ENCODE data around the gene EPHA4.

EPHA4 gene

GRCh38 chr2:221381928-221382488 lies 190.1 kb downstream of the EPHA4 start:
- no peak for DNase-seq

DNA sequence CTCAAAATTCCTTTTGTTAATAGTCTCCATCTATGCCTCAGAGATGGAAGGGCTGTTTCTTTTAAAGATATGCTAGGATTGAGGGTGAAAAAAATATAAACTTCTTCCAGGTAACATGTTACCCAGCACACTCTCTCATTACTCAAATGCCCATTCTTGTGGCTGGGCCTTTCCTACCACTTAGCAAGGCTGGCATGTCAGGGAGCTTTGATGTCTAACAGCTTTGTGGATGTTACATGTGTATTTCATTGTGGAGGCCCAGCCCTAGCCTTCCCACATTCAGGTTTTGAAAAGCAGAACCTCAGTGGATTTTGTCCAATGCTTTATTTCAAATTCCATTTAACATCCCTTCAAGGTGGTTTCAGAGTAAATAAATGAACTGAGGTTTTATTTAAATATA lies 191.4 kb downstream of the EPHA4 start:
- no peak for DNase-seq

GRCh38 chr2:221380062-221380461 lies 192.0 kb downstream of the EPHA4 start:
- no peak for DNase-seq

DNA sequence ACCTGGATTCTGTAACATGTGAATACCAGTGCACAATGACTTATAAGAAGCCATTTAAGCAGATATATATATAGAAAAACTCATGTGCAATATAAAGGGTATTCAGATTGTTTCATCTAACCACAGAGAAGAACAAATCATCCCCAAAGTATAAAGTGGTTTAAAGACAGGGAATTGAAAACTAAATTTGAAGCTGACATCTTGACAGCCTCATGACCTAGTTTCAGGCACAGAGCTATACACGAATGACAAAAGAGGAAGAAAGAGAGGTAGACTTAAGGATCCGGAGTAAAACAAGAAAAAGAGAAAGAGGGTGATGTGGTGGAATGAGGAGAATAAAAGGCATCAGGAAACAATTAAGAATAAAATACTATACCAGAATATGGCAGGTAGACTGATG lies 194.5 kb downstream of the EPHA4 start:
- no peak for DNase-seq

DNA sequence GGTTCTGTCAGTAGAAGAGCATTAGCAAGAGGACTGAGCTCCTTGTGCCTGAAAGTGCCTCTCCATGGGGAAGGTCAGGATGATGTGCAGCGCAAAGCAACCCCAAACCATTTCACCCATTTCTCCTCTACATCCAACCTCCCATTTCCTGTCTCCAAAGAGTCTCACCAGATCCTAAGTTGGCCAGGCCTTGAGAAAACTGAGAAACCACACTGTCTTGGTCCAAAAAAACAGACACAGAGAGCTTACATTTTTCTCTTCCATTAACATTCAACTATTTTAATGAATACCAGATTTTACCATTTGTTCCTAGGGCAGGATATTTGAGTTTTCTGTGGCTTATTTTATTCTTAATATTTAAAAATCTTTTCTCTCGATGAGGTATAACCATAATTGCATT lies 195.0 kb downstream of the EPHA4 start:
- DNase-seq: no peak

GRCh38 chr2:221374234-221374633 lies 197.9 kb downstream of the EPHA4 start:
- no peak for DNase-seq

DNA sequence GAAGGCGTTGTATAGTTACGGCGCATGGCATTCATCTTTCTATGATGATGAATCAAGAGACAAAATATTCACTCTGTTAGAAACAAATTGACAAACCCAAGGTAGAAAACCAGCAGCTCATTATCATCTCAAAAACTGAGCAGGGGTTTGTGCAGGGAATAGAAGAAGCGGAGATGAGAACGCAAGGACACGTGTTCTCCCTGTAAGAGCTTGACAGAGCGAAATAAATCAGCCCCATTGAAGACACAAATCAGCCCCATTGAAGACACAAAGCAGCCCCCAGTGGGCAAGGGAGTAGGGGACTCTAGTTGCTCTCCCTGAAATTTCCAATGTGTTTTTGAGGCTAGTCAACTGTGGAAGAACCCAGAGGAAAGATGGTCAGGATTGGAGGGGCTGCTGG lies 199.2 kb downstream of the EPHA4 start:
- DNase-seq: no peak

DNA sequence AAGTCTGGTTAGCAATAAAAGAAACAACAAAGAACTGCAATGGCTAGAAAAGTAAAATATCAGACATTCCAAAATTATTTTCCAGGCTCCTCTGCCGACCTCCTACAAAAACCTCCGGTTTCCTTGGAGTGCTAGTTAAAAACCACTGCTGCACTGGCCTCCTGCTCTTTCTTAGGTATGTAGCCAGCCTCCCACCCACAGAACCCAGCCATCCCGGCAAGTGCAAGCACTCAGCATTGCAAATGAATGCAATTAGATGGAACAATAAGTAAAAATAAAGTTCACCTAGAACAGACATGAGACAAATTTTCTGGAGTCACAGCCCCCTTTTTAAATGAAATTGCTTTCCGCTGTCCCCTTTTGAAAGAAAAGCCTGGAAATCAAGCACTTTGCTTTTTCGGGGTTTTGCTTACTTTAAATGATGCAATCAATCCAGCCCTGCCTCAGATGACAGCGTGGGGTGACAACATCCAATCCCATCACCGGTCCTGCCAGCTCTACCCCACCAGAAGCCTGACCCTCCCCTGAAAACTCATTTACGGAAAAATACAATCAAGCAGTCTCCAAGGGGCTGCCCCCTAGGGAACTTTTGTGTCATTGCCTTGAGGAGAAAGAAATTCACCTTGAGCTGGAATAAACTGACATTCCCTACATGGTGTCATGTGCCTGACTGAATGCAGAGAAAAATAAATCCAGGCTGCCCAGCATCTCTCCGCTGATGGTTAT lies 199.8 kb downstream of the EPHA4 start:
- peak; percentile 21 for DNase-seq

GRCh38 chr2:221371347-221371746 lies 200.8 kb downstream of the EPHA4 start:
- no peak for DNase-seq

DNA sequence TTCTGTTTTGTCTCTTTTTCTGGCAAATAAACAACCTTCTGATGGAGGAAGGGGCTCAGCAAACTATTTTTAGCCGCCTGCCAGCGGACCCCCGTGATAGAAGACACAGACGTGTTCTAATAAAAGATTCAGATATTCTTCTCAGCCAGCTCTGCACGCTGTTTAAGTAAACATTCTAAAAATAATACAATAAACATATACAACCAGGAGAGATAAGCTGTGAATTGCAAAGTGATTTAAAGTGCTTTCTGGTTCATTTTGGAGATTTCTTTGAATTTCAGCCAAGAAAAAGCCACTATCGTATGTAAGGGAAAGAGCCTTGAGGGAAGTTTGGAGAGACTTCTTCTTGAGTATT lies 201.3 kb downstream of the EPHA4 start:
- DNase-seq: no peak

DNA sequence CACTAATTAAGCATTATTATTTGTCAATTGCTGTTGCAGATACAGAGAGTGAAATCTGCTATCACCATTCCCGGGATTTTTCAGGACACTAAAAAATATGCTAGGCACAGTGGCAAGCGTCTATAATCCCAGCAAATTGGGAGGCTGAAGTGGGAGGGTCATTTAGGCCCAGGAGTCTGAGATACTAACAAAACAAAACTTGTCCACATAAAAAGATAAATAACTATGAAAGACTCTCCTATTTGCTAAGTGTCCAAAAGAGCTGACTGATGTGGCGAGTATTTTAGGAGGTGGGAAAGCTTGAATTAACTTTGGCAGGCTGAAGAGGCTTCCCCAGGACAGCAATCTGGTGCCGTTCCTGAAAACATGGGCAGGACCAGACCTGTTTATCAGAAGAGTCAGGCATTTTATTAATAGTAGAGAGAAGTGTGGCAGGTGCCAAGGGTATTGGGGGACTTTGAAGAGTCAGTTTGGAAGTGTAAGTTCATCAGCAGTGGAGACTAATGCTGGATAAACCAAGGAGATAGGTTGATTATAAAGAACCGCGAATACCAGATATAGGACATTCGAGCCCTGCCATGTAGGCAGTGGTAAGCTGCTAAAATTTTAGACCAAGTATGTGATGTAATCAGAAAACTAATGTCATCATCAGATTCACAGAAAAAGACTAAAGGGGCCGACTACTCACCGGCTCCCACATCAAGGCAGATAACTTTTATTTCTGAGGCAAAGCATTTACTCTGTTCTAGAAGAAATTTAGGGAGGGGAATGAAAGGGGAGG lies 201.8 kb downstream of the EPHA4 start:
- no peak for DNase-seq

All from NCI-H82 (cell line).